Gastroesophageal sphincter (tissue), 3 donors: ENCODE results near the gene SP5.

Source experiments
- EP300 ChIP-seq: sonication (generic); formaldehyde crosslinking; IDR thresholded peaks from one replicate; pipeline ENCODE4 v1.6.1; 2017; ENCODE audit warnings: antibody characterized with exemption, mild to moderate bottlenecking
- POLR2A ChIP-seq, 2 donors: fragments of 450-650 bp; IDR thresholded peaks; one replicate each; pipeline ENCODE4 v1.6.1; 2017; ENCODE audit warnings: antibody characterized with exemption in 2 of 2, mild to moderate bottlenecking in 2 of 2, moderate library complexity in 1 of 2
- TF ChIP-seq, protein P1 (sequence below), 4 experiments: fragments of 200-600 bp in 2 of 4; fragments of 450-650 bp in 2 of 4; sonication (generic) in 1 of 4; IDR thresholded peaks; one replicate each; pipeline ENCODE4 v1.5.1; 2017 to 2019; ENCODE audit warnings: antibody characterized with exemption in 4 of 4, mild to moderate bottlenecking in 2 of 4, moderate library complexity in 2 of 4

DNA sequence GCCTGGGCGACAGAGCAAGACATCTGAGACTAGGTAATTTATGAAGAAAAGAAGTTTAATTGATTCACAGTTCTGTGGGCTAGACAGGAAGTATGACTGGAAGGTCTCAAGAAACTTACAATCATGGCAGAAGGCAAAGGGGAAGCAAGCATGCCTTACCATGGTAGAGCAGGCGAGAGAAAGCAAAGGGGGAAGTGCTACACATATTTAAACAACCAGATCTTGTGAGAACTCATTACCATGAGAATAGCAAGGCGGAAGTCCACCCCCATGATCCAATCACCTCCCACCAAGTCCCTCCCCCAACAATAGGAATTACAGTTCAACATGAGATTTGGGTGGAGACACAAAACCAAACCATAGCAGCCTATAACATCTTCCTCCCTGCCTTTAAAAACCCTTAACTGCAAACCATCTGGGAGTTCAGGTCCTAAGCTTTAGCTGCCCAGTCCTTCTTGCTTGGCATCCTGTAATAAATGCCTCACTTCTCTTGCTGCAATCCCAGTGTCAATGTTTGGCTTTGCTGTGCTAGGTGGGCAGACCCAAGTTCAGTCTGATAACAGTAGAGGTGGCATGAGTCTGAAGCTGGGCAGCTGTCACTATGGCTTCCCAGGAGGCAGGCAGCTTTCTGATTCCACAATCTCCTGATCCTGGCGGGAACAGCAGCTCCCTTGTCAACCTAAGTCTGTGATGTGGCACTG lies 11.2 kb upstream of the SP5 start:
- TF ChIP-seq, protein P1, sequence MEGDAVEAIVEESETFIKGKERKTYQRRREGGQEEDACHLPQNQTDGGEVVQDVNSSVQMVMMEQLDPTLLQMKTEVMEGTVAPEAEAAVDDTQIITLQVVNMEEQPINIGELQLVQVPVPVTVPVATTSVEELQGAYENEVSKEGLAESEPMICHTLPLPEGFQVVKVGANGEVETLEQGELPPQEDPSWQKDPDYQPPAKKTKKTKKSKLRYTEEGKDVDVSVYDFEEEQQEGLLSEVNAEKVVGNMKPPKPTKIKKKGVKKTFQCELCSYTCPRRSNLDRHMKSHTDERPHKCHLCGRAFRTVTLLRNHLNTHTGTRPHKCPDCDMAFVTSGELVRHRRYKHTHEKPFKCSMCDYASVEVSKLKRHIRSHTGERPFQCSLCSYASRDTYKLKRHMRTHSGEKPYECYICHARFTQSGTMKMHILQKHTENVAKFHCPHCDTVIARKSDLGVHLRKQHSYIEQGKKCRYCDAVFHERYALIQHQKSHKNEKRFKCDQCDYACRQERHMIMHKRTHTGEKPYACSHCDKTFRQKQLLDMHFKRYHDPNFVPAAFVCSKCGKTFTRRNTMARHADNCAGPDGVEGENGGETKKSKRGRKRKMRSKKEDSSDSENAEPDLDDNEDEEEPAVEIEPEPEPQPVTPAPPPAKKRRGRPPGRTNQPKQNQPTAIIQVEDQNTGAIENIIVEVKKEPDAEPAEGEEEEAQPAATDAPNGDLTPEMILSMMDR (IDR thresholded peaks at IDR 0.05) = no peak
- TF ChIP-seq POLR2A (IDR thresholded peaks at IDR 0.05) = no peak
- TF ChIP-seq EP300 = no peak
